GM18873 (cell line): ENCODE data around the gene MMADHC.
"Not testable (repeated sequence)": the region's sequence is repeated elsewhere in the genome, so short reads cannot be mapped to it uniquely, and the experiment has no call there.

ENCODE experiments used
- ATAC-seq: cut with Tn5 transposase; IDR thresholded peaks from one replicate; pipeline ENCODE4 v1.9.1; 2021; ENCODE audit warnings: mild to moderate bottlenecking, moderate library complexity, moderate number of reproducible peaks; ENCODE audit not compliant: unreplicated experiment, low FRiP score

The MMADHC gene

GRCh38 chr2:149595056-149595963 lies 7.7 kb upstream of the MMADHC start:
- no peak for ATAC-seq

- ATAC-seq = no peak
Observed at GRCh38 chr2:149594411-149594810, 6.8 kb upstream of the MMADHC start.

- peak; percentile 27 for ATAC-seq
Observed at GRCh38 chr2:149587950-149588487, 444 bp upstream of the MMADHC start.

GRCh38 chr2:149586898-149587219 lies 716 bp downstream of the MMADHC start:
- no peak for ATAC-seq

GRCh38 chr2:149586063-149586462 lies 1.5 kb downstream of the MMADHC start:
- no peak for ATAC-seq

GRCh38 chr2:149585166-149585885 lies 2.2 kb downstream of the MMADHC start:
- no peak for ATAC-seq

GRCh38 chr2:149579972-149580882 lies 7.3 kb downstream of the MMADHC start:
- ATAC-seq = no peak

GRCh38 chr2:149577269-149577668 lies 10.3 kb downstream of the MMADHC start:
- no peak for ATAC-seq

GRCh38 chr2:149575752-149576151 lies 11.8 kb downstream of the MMADHC start:
- ATAC-seq = no peak

- ATAC-seq = no peak
Observed at GRCh38 chr2:149575277-149575676, 12.3 kb downstream of the MMADHC start.

GRCh38 chr2:149573760-149574159 lies 13.8 kb downstream of the MMADHC start:
- ATAC-seq = no peak

- no peak for ATAC-seq
Observed at GRCh38 chr2:149572102-149572953, 15.2 kb downstream of the MMADHC start.

- ATAC-seq = no peak
Observed at GRCh38 chr2:149568138-149568537, 19.4 kb downstream of the MMADHC start.

- ATAC-seq = no peak
Observed at GRCh38 chr2:149566652-149567051, 20.9 kb downstream of the MMADHC start.

- not testable (repeated sequence) for ATAC-seq
Observed at GRCh38 chr2:149565625-149566024, 21.9 kb downstream of the MMADHC start.

- no peak for ATAC-seq
Observed at GRCh38 chr2:149564983-149565382, 22.6 kb downstream of the MMADHC start.

- ATAC-seq = no peak
Observed at GRCh38 chr2:149564097-149564496, 23.5 kb downstream of the MMADHC start.

- ATAC-seq = peak; percentile 79
Observed at GRCh38 chr2:149562324-149562723, 25.3 kb downstream of the MMADHC start.

- no peak for ATAC-seq
Observed at GRCh38 chr2:149561309-149561926, 26.2 kb downstream of the MMADHC start.
